ENCODE data around the gene TSPAN4. TPM values are rescaled to one million over a fixed set of nuclear protein-coding genes. Genes with fewer than 3 reads are reported as not detected.

Gene TSPAN4
- total RNA-seq, 1 experiment from 2014 or later, result 131 TPM

- DNase-seq (ENCODE audit: extremely low read depth, low read depth), result no peak
Measured at GRCh38 chr11:862081-862661, 19.5 kb downstream of the TSPAN4 start.

DNA sequence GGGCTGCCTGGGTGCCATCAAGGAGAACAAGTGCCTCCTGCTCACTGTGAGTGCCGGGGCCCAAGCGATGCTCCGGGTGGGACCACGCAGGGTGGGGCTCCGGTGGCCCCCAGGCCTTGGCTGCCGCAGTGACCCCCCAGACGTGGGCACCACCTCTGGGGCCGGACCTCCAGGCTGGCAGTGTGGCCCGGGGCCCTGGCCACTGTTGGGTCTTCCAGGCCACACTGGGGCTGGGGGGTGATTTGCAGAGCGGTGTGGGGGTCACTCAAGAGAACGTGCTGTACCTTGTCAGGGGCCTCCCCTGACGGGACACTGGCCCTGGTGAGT is 20.0 kb downstream of the TSPAN4 start:
- no peak for DNase-seq (ENCODE audit: extremely low read depth, low read depth)

- no peak for DNase-seq (ENCODE audit: extremely low read depth, low read depth)
Measured at GRCh38 chr11:863023-863909, 20.6 kb downstream of the TSPAN4 start.

DNA sequence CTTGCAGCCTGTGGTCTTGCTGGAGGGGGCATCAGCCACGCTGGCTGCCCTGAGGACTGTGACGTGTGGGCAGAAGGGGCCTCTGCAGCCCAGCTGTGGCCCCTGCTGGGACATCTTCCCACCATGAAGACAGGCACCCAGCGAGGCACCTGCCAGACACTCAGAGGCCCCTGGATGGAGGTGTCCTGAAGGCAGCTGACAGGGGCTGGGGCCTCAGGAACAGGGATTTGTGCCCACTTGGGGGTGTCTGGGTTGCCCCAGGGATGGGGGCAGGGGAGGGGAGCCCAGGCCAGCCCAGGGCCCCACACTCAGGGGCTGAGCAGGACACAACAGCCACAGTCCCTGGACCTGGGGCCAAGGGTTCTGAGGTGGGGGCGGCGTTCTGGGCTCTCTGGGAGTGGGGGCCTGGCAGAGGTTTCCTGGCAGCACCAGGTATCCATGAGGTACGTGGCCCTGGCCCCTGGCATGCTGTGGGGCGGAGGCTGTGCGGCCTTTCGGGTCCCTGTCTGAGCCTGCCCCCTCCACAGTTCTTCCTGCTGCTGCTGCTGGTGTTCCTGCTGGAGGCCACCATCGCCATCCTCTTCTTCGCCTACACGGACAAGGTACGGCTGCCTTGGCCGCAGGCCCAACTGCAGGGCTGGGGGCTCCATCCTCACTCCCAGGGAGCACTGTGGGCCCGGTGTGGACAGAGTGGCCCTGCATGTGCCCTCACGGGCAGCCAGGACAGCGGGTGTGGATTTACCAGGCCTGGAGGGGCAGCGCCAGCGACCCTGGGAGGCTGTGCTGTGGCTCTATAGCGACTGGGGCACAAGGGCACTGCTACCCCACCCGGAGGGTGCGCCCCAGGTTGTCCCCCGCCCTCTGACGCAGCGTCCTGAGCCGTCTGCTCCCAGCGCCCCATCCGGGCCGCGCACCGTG is 21.5 kb downstream of the TSPAN4 start:
- DNase-seq (ENCODE audit: extremely low read depth, low read depth), result no peak

DNA sequence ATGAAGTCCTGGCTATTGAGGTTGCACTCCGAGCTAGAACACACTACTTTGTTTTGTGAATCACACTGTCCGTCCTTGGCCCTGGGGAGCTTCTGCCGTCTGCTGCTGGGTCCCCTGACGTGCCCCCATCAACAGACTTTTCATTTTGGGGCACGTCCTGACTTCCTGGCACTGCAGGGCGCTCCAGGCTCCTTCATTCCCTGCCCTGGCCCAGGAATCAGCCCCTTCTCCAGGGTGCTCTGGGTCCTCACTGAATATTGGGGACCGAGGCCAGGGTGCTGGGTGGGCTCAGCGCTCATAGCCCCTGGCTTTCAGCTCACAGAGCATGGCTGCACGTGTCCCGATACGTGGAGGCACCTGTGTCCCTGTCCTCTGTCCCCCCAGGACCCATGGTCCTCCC is 22.2 kb downstream of the TSPAN4 start:
- no peak for DNase-seq (ENCODE audit: extremely low read depth, low read depth)

- DNase-seq (ENCODE audit: extremely low read depth, low read depth), result no peak
Measured at GRCh38 chr11:865462-866430, 23.1 kb downstream of the TSPAN4 start.

DNA sequence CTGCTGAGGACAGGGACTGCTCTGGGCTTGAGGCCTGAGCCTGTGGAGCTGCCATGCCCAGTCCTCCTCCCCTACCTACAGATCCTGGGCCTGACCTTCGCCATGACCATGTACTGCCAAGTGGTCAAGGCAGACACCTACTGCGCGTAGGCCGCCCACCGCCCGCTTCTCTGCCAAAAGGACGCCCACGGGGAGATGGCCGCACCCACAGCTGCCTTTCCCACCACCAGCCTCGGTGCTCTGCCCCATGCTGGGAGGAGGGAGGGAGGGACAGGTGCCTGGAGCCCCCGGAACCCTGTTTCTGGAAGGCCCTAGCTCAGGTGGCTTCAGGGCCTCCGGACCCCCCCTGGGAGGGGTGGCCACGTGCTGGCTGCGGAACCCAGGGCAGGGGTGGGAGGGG is 23.8 kb downstream of the TSPAN4 start:
- no peak for DNase-seq (ENCODE audit: extremely low read depth, low read depth)

DNA sequence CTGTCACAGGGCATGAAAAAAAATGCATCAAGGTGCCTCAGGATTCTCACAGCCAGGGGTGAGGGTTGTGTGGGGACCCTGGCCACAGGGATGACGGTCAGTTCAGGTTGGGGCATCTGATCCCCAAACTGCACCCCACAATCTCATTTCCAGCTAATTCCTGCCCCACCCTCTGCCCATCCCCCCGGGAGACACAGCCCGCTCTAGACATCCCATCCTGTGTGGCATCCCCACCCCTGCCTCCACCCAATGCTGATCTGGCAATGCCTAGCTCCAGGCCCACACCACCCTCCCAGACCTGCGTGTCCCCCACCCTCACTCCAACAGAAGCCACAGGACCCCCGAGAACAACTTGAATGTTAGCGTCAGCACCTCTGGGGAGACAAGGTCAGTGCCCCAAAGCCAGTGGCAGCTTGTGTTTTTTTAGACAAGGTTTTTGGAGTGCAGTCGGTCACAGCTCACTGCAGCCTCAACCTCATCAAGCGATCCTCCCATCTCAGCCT is 25.3 kb downstream of the TSPAN4 start:
- no peak for DNase-seq (ENCODE audit: extremely low read depth, low read depth)

DNA sequence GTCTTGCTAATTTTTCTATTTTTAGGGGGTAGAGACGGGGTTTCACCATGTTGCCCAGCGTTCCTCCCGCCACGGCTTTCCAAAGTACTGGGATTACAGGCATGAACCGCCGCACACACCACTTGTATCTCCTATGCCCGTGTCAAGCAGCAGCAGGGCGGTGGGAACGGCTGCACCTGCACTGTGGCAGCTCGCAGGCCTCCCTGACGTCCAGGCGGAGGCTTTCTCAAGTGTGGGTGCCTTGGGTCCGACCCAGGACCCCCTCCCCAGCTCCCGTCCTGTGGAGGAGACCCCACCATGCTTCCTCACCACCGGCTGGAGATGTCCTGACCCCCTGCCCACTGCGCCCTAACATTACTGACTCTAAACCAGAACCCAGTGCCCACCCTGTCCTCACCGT is 25.7 kb downstream of the TSPAN4 start:
- DNase-seq (ENCODE audit: extremely low read depth, low read depth), result no peak

GRCh38 chr11:868802-869201 is 26.1 kb downstream of the TSPAN4 start:
- no peak for DNase-seq (ENCODE audit: extremely low read depth, low read depth)

DNA sequence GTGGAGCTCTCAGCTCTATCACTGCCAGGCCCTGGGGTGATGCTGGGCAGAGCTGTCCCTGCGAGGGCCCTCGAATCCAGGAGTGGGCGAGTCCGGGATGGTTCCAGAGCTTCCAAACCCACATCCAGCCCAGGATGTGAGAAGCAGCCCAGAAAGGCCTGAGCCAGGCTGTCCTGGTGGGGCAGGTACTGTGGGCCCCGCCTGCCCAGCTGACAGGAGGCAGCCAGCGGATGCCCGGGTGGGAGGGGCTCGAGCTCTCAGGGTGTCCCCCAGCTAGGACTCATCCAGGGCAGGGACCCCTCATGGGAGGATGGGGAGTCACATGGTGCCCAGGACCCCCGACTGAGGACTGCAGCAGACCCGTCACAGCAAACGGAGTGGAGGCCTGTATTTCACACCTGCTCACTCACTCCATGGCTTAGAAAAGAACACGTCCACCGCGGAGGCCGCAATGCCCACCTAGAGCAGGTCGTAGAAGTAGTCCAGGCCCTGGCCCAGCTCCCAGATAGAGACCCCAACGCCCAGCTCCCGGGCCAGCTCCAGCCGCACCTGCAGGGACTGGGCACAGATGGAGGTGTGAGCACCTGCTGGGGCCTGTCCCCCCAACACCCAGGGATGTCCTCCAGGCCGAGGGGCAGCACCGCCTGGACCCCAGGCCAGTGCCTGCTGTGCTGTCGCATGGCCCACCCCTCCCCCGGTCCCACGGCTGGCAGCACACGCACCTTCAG is 26.9 kb downstream of the TSPAN4 start:
- DNase-seq (ENCODE audit: extremely low read depth, low read depth), result no peak

GRCh38 chr11:870127-870413 is 27.4 kb downstream of the TSPAN4 start:
- DNase-seq (ENCODE audit: extremely low read depth, low read depth), result no peak

- DNase-seq (ENCODE audit: extremely low read depth, low read depth), result no peak
Measured at GRCh38 chr11:870418-870817, 27.8 kb downstream of the TSPAN4 start.

DNA sequence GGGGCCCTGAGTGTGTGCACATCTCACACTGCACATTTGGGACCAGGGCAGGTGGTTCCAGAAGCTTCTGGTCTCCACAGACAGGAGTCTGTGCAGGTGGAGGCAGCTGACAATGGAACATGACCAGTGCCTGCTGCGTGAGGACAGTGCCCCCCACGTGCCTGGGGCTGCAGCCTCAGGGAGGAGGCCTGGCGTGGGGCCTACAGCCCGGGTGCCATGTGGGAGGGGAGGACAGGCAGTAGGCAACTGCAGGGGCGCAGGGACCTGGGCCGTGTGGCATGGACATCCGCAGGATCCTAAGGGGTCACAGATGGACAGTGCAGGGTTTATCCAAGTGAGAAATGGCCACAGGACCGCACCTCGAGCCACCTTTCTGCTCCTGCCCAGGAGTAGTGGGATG is 28.8 kb downstream of the TSPAN4 start:
- no peak for DNase-seq (ENCODE audit: extremely low read depth, low read depth)

- no peak for DNase-seq (ENCODE audit: extremely low read depth, low read depth)
Measured at GRCh38 chr11:872799-873198, 30.1 kb downstream of the TSPAN4 start.

DNA sequence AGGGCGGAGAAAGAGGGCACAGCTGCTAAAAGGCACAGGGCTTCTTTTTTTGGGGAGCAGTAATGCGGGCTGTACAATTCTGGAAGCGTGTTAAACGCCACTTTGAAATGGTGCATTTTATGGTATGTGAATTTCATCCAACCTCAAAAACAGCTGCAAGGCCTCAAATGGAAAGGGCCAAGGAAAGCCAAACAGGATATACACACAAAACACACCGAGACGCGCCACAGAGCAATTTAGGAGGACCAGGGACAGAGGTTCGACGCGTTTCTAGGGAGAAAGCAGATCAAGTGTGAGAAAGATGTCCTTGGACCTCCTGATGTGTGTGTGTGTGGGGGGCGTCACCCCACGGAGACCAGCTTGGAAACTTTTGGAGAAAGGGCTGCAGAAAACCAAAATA is 31.1 kb downstream of the TSPAN4 start:
- DNase-seq (ENCODE audit: extremely low read depth, low read depth), result no peak

DNA sequence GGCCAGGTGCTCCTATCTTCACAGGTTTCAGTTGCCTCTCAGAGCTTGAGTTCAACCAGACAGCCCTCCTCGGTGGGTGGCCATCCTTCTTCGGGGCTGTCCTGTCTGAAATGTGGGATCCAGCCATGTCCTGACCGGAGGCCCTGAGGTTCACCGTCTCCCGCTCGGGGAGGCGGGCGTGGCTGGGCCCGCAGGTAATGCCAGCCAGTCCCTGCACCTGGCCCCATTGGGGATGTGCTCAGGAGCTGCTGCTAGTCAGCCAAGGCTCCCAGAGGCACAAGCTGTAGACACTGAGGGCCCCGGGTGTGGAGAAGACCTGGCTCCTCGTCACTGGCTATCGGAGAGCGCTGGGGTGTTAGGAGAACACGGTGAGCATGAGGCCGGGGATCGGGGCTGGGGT is 32.6 kb downstream of the TSPAN4 start:
- no peak for DNase-seq (ENCODE audit: extremely low read depth, low read depth)

- no peak for DNase-seq (ENCODE audit: extremely low read depth, low read depth)
Measured at GRCh38 chr11:875769-876301, 33.2 kb downstream of the TSPAN4 start.

DNA sequence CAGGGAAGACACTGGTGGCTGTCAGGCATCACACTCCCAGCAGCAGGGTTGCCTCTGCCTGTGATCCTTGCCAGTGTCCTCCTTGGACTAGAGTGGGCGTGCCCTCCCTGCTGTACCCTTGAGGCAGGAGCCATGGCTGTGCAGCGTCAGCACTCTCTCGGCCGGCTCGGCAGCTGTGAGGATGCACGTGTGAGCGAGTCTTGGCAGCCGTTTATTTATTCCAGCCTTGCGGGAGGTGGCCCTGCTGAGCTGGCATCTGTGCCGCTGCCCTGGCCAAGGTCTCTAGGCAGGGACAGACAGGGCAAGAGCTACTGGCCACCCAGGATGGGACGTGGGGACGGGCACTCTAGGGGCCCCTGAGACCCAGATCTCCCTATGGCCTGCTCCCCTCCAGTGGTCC is 33.9 kb downstream of the TSPAN4 start:
- no peak for DNase-seq (ENCODE audit: extremely low read depth, low read depth)
